Right lung (tissue), 10 donors: ENCODE results near the gene IGSF8. TPM values are rescaled to one million over a fixed set of nuclear protein-coding genes. Genes with fewer than 3 reads are reported as not detected.
A peak's percentile ranks its signal among the peaks of the same experiment; 100 is the strongest.

ENCODE experiments used
- DNase-seq, 2 donors: peaks; one replicate each; pipeline ENCODE4 v3.0.0-alpha.2; 2013
- long read RNA-seq, 8 donors: transcript quantifications; one replicate each; lab custom pipeline, GENCODE V29; 2026
- polyA plus RNA-seq, 5 donors: library from polyadenylated mRNA; unstranded; fragments of 120-200 nt; gene quantifications; one replicate each; pipeline versions ENCODE4 v1.2.1 to v1.2.3, GENCODE V29; 2013; ENCODE audit warnings: inconsistent platforms in 1 of 5, low replicate concordance in 1 of 5; ENCODE audit not compliant: insufficient read length in 5 of 5, insufficient read depth in 1 of 5

IGSF8 gene, protein sequence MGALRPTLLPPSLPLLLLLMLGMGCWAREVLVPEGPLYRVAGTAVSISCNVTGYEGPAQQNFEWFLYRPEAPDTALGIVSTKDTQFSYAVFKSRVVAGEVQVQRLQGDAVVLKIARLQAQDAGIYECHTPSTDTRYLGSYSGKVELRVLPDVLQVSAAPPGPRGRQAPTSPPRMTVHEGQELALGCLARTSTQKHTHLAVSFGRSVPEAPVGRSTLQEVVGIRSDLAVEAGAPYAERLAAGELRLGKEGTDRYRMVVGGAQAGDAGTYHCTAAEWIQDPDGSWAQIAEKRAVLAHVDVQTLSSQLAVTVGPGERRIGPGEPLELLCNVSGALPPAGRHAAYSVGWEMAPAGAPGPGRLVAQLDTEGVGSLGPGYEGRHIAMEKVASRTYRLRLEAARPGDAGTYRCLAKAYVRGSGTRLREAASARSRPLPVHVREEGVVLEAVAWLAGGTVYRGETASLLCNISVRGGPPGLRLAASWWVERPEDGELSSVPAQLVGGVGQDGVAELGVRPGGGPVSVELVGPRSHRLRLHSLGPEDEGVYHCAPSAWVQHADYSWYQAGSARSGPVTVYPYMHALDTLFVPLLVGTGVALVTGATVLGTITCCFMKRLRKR
- polyA plus RNA-seq: 10 to 100 TPM; 24.2 to 36.2 (median 30.5) TPM
- long read RNA-seq, donor 1, transcript IGSF8-201 (7 exons, 2,343 nt): major isoform, 16 of 39 reads
- long read RNA-seq, donor 1, partial matches to known transcripts: 23 of 39 reads
- long read RNA-seq, donor 1, other reads (novel, unspliced or antisense): 0 of 39 reads
- long read RNA-seq, donor 2, partial matches to known transcripts: 0 of 4 reads
- long read RNA-seq, donor 2, other reads (novel, unspliced or antisense): 0 of 4 reads
- long read RNA-seq, donor 3, transcript IGSF8-201 (7 exons, 2,343 nt): major isoform, 7 of 21 reads
- long read RNA-seq, donor 3, partial matches to known transcripts: 13 of 21 reads
- long read RNA-seq, donor 3, other reads (novel, unspliced or antisense): 0 of 21 reads
- long read RNA-seq, donor 4, partial matches to known transcripts: 5 of 10 reads
- long read RNA-seq, donor 4, other reads (novel, unspliced or antisense): 0 of 10 reads
- long read RNA-seq, donor 5, transcript IGSF8-201 (7 exons, 2,343 nt): major isoform, 5 of 18 reads
- long read RNA-seq, donor 5, partial matches to known transcripts: 11 of 18 reads
- long read RNA-seq, donor 5, other reads (novel, unspliced or antisense): 0 of 18 reads
- long read RNA-seq, donor 6, transcript IGSF8-201 (7 exons, 2,343 nt): major isoform, 10 of 28 reads
- long read RNA-seq, donor 6, partial matches to known transcripts: 17 of 28 reads
- long read RNA-seq, donor 6, other reads (novel, unspliced or antisense): 0 of 28 reads
- long read RNA-seq, donor 7, transcript IGSF8-201 (7 exons, 2,343 nt): major isoform, 8 of 23 reads
- long read RNA-seq, donor 7, partial matches to known transcripts: 12 of 23 reads
- long read RNA-seq, donor 7, other reads (novel, unspliced or antisense): 0 of 23 reads
- long read RNA-seq, donor 8, partial matches to known transcripts: 0 of 4 reads
- long read RNA-seq, donor 8, other reads (novel, unspliced or antisense): 0 of 4 reads

GRCh38 chr1:160097911-160098851 is at the start of gene IGSF8:
IGSF8 (minus strand) TSS chr1:160098619; CDS start chr1:160098472, 147 bp downstream.
- DNase-seq: peak; percentile 84

DNA sequence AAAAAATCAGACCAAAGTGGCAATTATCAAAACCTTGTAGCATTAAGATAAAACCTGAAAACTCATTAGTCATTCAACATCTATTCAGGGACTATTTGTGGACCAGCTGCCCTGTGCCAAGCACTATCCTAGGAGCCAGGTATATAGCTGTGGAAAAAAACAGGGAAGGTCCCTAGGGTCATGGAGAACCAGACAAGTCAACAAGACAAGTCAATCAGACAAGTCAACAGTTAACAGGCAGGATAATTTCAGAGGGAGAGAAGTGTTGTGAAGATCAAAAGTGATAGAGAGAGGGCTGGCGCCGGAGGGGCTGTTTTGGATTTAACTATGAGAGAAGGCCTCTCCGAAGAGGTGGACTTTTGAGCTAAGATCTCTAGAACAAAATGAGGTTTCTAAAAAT is 49.7 kb upstream of the IGSF8 start:
- DNase-seq: no peak

DNA sequence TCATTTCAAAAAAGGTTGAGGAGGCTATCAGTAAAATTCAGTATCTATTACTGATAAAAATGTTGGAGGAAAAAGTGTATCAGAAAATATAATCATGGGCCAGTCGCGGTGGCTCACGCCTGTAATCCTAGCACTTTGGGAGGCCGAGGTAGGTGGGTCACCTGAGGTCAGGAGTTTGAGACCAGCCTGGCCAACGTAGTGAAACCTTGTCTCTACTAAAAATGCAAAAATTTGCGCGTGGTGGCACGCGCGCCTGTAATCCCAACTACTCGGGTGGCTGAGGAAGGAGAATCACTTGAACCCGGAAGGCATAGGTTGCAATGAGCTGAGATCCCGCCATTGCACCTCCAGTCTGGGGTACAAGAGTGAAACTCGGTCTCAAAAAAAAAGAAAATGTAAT is 47.7 kb upstream of the IGSF8 start:
- no peak for DNase-seq

GRCh38 chr1:160144921-160145320 is 46.5 kb upstream of the IGSF8 start:
- DNase-seq: no peak

DNA sequence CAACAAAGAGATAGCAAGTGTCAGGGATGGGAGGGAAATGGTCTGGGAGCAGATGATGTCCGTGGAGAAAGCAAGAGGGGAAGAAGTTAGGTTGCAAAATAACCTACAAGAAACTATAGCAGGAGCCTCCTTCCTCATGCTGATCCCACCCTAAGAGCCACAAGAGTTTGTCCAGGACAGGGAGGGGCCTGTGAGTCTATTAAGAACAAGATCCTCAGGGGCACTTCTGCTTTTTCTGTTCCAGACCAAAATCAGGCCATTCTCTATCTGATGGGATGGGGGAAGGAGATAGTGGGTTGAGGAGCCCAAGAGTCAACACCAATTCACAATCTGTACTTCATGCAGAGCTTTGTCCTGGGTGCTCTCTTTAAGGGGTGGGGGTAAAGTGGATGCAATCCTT is 45.3 kb upstream of the IGSF8 start:
- DNase-seq: no peak

DNA sequence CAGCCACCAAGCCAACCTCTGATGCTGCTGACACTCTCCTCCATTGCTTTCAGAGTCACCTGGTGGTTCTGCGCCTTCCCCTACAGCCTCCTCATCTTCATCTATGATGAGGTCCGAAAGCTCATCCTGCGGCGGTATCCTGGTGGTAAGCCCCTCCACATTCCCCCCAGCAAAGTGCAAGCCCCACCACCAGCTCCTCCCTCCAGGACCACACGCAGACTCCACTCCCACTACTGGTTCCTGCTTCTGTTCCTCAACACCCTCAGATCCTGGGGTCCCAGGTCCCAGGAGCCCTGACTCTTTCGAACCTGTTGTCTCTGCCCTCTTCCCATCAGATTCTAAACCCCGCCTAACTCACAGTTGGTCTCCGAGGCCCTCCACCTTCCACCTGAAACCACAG is 41.4 kb upstream of the IGSF8 start:
- no peak for DNase-seq

GRCh38 chr1:160137216-160137862 is 38.9 kb upstream of the IGSF8 start:
- no peak for DNase-seq

DNA sequence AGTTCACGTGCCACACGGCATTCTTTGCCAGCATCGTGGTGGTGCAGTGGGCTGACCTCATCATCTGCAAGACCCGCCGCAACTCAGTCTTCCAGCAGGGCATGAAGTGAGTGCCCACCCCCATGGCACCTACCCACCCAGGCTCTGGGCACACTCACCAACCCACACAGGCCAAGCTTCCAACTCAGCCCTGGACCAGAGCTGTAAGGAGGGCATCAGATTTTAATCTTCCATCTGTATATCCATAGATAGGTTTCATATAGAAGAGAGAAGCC is 38.4 kb upstream of the IGSF8 start:
- DNase-seq: no peak

GRCh38 chr1:160136121-160136925 is 37.9 kb upstream of the IGSF8 start:
- DNase-seq: no peak

DNA sequence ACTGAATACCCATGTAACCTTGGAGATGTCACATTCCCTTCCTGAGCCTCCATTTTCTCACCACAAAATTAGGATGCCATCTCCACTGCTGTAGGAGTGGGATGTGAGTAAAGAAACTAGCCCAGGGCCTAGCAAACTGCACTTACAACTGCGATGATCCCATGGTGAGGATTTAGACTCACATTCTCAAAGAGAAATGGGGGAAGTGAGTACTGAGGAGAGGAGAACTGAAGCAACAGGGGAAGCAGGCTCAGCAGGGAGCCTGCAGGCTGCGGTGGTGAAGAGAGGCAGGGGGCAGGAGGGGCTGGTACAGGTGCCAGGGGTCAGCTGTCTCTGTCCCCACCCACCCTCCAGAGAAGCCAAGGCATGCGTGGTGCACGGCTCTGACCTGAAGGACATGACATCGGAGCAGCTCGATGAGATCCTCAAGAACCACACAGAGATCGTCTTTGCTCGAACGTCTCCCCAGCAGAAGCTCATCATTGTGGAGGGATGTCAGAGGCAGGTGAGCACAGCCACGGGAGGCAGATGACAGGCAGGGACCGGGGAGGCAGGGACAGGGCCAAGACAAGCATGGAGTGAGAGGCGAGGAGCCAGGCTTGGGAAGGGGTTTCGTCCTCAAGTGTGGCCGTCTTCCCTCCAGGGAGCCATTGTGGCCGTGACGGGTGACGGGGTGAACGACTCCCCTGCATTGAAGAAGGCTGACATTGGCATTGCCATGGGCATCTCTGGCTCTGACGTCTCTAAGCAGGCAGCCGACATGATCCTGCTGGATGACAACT is 36.6 kb upstream of the IGSF8 start:
- DNase-seq: no peak

- DNase-seq: no peak
Observed at GRCh38 chr1:160133990-160134770, 35.8 kb upstream of the IGSF8 start.

- DNase-seq: no peak
Observed at GRCh38 chr1:160131803-160132565, 33.6 kb upstream of the IGSF8 start.

DNA sequence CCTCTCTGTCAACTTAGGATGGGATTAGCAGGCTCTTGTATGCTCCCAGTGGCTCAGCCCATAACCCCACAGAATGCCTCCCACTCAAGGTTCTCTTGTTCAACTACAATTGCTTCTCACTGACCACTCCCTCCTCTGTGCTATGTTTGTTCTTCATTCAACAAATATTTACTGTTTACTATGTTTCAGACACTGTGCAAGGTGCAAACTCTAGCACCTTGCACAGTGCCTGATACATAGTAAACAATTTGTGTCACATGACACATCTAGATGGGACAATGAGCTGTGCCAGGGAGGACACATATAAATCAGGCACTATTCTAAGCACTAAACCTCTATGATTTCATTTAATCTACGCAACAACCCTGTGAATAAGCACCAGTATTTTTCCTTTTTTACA is 32.5 kb upstream of the IGSF8 start:
- DNase-seq: no peak

GRCh38 chr1:160130486-160130885 is 32.1 kb upstream of the IGSF8 start:
- DNase-seq: no peak

GRCh38 chr1:160129966-160130365 is 31.5 kb upstream of the IGSF8 start:
- no peak for DNase-seq

GRCh38 chr1:160129558-160129957 is 31.1 kb upstream of the IGSF8 start:
- no peak for DNase-seq
